T-helper 22 cell (primary cell): ENCODE measurements around the gene ABCA9.
"Not testable (repeated sequence)": the region's sequence is repeated elsewhere in the genome, so short reads cannot be mapped to it uniquely, and the experiment has no call there.

Experiments used
- DNase-seq: peaks from one replicate; pipeline ENCODE4 v3.0.0-alpha.2; 2020; ENCODE audit warnings: low read depth

ABCA9 gene

DNA sequence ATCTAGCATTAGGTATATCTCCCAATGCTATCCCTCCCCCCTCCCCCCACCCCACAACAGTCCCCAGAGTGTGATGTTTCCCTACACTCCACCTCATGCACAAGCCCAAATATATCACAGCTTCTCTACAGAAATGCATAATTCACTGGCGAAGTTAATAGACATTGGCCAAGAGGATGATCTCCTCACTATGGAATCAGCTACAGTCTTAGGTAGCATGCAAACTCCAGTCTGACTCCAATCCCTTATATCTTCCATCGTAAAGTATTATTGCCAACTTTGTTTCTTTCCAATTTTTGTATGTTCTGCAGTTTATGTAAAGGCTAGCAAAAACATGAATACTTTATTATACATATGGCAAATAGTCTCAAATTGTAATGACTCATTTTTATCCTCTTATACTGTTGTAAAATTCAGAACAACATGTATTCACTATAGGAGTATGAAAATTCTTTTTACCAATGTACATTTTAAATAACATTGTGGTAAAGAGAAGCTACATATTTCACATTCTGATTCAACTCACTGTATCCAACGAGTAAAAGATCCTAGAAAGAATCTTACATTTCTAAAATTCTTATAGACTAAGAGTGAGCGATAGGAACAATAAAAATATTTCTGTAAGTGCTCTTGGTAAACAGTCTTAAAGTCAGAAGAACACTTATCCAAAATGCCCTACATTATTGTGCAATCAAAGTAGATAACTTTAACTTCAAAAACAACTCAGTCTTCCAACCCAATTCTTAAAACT is 106.4 kb downstream of the ABCA9 start:
- no peak for DNase-seq

GRCh38 chr17:68953340-68953997 is 107.3 kb downstream of the ABCA9 start:
- no peak for DNase-seq

DNA sequence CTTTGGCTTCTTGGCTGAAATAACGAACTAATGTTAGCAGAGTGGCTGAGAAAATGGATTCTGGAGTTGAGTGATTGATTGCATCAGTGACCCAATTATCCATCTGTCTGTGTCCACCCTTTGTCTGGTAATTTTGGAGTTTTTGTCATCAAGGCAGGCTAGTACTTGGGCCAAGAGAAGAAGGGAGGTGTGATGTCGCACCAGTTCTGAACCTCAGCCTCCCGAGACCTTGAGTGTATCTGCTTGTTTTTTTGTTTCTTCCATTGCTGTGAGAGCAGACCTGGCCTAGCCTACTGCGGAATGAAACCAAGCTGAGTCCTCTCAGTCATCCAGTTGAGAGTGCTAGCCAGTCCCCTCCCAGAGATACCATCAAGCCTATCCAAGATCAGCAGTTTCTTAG is 110.0 kb downstream of the ABCA9 start:
- DNase-seq = no peak

DNA sequence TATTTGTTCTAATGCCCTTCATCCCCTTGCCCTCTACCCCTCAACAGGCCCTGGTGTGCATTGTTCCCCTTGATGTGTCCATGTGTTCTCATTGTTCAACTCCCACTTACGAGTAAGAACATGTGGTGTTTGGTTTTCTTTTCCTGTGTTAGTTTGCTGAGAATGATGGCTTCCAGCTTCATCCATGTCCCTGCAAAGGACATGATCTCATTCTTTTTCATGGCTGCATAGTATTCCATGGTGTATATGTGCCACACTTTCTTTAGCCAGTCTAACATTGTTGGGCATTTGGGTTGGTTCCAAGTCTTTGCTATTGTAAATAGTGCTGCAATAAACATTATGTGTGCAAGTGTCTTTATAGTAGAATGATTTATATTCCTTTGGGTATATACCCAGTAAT is 112.9 kb downstream of the ABCA9 start:
- DNase-seq = not testable (repeated sequence)

GRCh38 chr17:68944435-68945035 is 116.2 kb downstream of the ABCA9 start:
- DNase-seq = no peak

- not testable (repeated sequence) for DNase-seq
Observed at GRCh38 chr17:68943812-68944182, 116.9 kb downstream of the ABCA9 start.

DNA sequence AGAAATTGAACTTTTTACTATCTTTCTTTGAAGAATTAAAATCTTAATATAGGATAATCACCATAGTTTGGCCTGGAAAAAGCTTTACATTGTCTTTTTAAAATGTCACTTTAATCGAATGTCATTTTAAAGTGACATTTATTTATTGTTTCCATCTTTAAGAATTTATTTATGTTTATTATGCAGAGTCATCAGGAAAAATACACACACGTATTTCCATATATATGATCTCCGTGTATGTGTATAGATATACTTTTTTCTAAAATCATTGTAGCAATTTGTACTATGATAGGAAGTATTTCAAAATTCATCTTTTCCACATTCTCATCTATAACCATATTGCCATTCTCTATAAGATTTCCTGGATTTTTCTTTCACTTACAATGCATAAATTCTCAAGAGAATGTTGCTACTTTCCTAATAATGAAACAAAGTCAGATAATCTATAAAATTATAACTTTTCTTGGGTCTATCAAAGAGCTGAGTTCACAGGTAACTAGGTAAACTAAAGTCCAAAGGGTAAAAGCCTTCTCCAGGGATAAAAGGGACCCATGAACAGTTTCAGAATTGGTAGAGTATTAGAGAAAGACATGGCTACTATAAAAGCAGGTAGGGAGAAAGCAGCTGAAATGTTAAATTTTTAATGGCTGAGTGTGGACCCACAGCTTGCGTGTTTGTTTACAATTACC is 117.5 kb downstream of the ABCA9 start:
- DNase-seq = no peak

DNA sequence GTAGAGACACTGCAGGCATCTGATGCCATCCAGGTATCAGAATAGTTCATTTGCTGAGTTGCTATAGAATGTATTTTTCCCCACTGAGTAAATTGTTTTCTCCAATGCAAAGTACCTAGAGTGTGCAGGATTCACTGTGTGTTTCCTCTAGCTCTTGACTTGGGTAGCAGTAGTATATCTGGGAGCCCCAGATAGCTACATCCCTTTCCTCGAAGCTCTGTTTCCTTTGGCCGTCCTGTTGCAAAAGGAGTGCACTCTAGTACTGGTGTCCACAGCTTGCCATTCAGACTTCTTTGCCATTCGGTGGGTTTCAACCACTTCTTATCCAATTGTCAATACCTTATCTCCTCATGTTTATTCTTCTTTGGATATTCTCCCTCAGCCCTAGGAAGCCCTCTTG is 118.3 kb downstream of the ABCA9 start:
- DNase-seq = no peak

- no peak for DNase-seq
Observed at GRCh38 chr17:68941761-68942160, 119.0 kb downstream of the ABCA9 start.

GRCh38 chr17:68939195-68939594 is 121.5 kb downstream of the ABCA9 start:
- DNase-seq = no peak

DNA sequence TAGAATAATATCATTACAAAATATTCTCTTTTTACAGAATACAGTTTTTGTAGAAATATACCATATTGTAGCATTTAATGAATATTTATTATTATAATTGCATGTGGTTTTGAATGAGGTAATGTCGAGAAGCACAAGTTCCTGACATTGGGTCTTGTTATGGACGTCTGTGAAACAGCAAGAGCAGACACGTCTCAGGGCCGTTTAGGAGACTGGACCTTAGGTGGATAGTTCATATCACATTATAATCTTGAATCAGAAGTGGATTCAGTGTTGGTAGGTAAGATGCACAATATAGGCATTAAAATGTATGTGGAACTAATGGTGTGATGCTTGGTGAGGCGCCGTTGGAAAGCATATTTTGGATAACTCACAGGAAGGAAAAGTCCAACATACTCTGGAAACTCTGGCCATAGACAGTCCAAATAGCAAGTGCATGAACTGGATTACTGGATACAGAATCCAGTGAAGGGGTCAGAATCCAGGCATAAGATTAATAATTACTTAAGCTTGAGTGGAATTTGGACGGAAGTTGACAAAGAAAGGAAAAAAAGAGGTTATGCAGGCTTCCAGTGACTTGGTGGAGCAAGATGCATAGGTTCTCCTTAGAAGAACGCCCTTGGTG is 122.7 kb downstream of the ABCA9 start:
- DNase-seq = no peak

DNA sequence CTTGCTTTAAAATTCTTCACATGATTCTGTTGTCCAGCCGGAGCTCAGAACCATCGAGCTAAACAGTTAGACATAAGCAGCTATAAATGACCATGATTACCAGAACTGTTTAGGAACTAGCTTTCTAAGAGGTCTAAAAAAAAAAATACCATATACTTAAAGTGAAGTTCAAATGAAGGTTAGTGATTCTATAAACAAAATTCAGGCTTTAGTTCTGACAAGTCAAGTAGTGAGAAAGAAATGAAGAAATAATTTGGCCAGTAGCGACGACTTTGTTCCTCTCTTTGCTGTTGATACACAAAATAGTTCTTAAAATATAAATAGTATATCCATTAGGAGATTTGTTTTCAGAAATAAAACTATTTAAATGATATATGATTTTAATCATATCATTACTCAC is 133.2 kb downstream of the ABCA9 start:
- DNase-seq = no peak

DNA sequence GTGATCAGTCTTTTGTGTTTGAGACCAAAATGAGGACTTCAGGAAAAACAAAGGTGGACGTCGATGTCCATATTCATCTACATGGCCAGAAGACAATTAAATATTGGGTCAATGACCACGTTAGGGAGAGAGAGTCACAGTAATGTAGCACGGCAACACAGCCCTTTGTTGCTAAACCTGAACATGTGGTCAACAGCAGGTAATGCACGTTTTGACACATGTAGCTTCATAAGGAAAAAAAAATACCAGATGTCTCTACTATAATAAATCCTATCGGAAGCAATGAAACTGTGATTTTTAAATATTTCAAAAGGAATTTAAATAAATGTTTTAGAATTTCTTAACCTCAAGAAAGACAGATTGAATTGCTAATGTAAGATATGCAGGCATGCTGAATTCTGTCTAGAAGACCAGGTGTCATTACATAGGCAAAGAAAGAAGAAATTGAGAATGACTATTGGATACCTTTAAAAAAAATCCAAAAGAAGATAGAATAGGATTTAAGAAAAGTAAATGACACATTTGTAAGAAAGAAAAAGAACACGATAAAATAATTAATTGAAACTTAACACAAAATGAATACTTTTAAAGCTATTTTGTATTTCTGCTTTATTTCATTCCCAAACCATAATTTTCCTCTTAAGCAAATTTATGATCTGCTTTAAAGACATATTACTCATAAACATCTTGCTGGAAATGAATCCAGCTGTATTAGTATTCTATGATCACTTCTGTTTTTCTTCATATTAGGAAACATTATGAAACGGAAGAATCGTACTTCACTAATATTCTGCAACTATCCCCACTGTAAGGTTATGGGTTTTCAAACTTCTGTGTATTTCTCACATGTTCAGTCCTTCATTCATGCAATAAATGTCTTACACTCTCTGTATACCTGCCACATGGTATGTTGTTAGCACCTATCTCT is 135.7 kb downstream of the ABCA9 start:
- DNase-seq = no peak
